ENCODE results near the gene SBF2.
"Not testable (repeated sequence)": the region's sequence is repeated elsewhere in the genome, so short reads cannot be mapped to it uniquely, and the experiment has no call there.

The SBF2 gene

DNA sequence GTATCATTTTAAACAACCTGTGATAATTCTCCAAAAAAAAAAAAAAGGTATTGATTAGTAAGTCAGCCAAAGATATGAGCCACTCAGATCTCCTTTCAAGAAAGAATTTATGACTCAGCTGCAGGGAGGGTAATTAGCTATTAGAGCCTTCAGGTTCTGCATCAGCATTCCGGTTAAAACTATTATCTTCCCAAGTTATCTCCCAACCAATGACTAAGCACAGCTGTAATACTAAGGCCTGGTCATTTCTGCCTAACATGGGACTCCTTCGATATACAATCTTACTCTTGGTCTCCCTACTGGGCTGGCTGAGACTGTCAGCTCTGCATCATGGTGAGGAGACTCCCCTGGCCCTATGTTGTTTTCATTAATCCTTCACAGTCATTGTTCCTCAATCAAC is 60.4 kb downstream of the SBF2 start:
- Mint-ChIP-seq H3K4me3 (no peak overlapping the region), H3K4me1 (ENCODE audit: low read depth) (no peaks in the 10 kb centered on the region), H3K27me3 (no peaks in the 10 kb centered on the region), H3K9me3 (peaks cover 2% of the 10 kb centered on the region), H3K36me3 (ENCODE audit: low read depth) (no peaks in the 10 kb centered on the region), H3K27ac (no peak overlapping the region)
- DNase-seq, result no peak

DNA sequence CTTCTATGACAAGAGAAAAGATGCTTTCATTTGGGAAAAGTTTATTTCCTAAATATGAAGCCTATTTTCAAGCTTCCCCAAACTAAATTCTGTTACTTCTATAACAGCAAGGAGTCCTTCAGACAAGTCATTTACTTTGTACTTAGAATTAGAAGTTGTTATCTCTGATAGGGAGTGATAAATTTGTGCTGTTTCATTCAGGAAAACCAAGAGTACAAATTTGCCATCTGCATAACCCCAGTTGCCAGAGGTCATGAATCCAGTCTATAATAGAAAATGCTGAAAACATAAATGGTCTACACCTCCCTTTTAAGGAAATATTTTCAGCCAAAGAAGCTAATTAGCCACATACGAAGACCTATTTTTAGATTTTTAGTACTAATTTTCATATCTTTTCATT is 61.3 kb downstream of the SBF2 start:
- Mint-ChIP-seq H3K36me3 (ENCODE audit: low read depth) (no peaks in the 10 kb centered on the region), H3K27ac (no peak overlapping the region), H3K9me3 (peaks cover 2% of the 10 kb centered on the region), H3K4me1 (ENCODE audit: low read depth) (no peaks in the 10 kb centered on the region), H3K27me3 (no peaks in the 10 kb centered on the region), H3K4me3 (no peak overlapping the region)
- DNase-seq, result no peak

DNA sequence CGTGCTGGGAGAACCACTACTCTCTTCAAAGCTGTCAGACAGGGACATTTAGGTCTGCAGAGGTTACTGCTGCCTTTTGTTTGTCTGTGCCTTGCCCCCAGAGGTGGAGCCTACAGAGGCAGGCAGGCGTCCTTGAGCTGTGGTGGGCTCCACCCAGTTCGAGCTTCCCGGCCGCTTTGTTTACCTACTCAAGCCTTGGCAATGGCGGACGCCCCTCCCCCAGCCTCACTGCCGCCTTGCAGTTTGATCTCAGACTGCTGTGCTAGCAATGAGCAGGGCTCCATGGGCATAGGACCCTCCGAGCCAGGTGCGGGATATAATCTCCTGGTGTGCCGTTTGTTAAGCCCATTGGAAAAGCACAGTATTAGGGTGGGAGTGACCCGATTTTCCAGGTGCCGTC is 62.2 kb downstream of the SBF2 start:
- not testable (repeated sequence) for DNase-seq; H3K9me3 Mint-ChIP-seq; H3K4me1 Mint-ChIP-seq (ENCODE audit: low read depth); H3K4me3 Mint-ChIP-seq; H3K27me3 Mint-ChIP-seq; H3K27ac Mint-ChIP-seq; H3K36me3 Mint-ChIP-seq (ENCODE audit: low read depth)

DNA sequence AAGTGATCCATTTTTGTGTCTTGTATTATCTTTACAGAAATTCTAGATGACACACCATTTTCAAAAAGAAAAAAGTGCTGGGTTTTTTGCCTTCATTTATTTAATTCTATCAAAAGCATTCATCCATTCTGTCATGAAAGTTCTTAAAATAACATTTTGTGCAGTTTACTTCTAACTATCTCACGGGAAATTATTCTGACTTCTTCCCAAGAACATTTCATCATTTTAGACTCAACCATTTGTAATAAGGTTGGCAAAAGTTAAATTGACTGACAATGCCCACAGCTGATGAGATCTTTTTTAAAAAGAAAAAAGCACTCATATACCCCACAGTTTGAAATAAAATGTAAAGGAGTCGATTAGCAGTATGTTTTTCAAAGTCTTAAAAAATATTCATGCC is 68.5 kb downstream of the SBF2 start:
- no peak for DNase-seq
- Mint-ChIP-seq H3K27me3 (no peaks in the 10 kb centered on the region), H3K9me3 (no peaks in the 10 kb centered on the region), H3K4me3 (no peak overlapping the region), H3K36me3 (ENCODE audit: low read depth) (no peaks in the 10 kb centered on the region), H3K4me1 (ENCODE audit: low read depth) (peaks cover 1% of the 10 kb centered on the region), H3K27ac (no peak overlapping the region)

DNA sequence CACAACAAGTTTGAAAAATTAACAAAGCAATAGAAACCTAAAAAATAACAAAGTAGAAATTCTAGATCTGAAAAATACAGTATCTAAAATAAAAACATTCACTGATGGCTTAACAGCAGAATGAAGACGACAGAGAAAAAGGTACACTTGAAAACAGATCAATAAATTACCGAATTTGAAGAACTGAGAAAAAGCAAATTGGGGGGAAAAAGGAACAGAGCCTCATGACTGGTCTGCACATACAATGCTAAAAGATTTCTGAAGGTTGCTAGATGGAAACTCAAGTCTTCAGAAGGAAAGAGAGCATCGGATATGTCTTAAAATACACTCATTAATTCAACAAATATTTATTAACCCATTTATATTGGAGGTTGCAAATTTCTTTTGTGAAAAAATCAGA is 71.6 kb downstream of the SBF2 start:
- no peaks in the 10 kb centered on the region for H3K36me3 Mint-ChIP-seq (ENCODE audit: low read depth)
- no peaks in the 10 kb centered on the region for H3K27me3 Mint-ChIP-seq
- no peak overlapping the region for H3K4me3 Mint-ChIP-seq
- DNase-seq, result no peak
- no peak overlapping the region for H3K27ac Mint-ChIP-seq
- H3K4me1 Mint-ChIP-seq (ENCODE audit: low read depth), result peaks cover 1% of the 10 kb centered on the region
- no peaks in the 10 kb centered on the region for H3K9me3 Mint-ChIP-seq

DNA sequence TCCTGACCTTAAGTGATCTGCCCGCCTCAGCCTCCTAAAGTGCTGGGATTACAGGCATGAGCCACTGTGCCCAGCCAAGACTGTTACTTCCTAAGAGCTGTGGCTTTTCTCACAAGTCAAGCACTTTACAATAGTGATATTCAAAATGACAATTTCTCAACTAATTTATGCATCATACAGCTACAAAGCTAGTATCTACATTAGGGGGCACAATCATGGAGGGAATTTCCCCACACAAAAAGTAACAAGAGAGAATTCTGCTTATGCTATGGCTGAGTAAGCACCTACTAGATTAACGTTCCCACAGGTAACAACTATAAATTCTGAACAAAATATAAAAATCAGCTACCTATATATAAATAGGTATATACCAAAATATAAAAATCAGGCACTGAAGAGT is 72.7 kb downstream of the SBF2 start:
- Mint-ChIP-seq H3K36me3 (ENCODE audit: low read depth) (no peaks in the 10 kb centered on the region), H3K4me1 (ENCODE audit: low read depth) (peaks cover 1% of the 10 kb centered on the region)

DNA sequence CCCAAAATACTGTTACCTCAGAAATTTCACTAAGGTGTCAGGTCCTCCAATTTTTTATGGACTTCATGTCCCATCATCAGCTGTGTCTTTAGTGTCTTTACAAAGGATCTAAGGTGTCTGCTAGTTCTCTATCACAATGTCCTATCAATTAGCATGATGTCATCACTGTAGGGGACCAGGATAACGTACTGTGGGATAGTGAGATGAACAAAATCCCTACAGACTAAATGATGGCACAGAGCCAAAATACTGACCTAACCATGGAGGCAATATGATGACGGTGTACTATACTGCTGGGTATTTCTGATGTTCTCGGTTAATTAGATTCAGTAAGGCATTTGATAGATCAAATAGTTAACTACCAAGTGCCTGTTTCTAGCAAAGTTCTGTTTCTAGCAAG is 82.5 kb downstream of the SBF2 start:
- Mint-ChIP-seq H3K27ac (no peak overlapping the region), H3K4me3 (no peak overlapping the region), H3K36me3 (ENCODE audit: low read depth) (no peaks in the 10 kb centered on the region), H3K27me3 (peaks cover 7% of the 10 kb centered on the region), H3K4me1 (ENCODE audit: low read depth) (peaks cover 7% of the 10 kb centered on the region), H3K9me3 (no peaks in the 10 kb centered on the region)
- no peak for DNase-seq

More for the DNA sequence above, 72.7 kb downstream of the SBF2 start:
- H3K27ac Mint-ChIP-seq, result no peak overlapping the region
- no peaks in the 10 kb centered on the region for H3K9me3 Mint-ChIP-seq
- H3K4me3 Mint-ChIP-seq, result no peak overlapping the region
- no peak for DNase-seq
- H3K27me3 Mint-ChIP-seq, result no peaks in the 10 kb centered on the region

DNA sequence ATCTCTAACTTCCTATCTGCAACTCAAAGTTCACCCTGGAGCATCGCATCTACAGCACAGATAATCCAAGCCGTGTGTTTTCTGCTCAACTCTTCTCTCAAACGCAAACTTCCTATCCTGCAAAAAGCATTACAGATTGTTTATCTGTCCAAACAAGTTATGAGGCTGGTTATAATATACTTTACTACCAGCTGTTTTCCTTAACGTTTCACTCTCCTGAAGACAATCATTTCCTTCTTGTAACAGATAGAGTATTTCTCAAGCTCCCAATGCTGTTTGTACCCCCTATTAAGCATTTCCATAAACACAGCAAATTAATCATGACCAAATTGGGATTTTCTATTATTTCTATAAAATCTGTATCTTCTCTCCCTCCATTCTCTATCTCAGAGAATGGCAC is 84.7 kb downstream of the SBF2 start:
- Mint-ChIP-seq H3K27me3 (peaks cover 7% of the 10 kb centered on the region), H3K36me3 (ENCODE audit: low read depth) (no peaks in the 10 kb centered on the region), H3K9me3 (peaks cover 3% of the 10 kb centered on the region), H3K4me1 (ENCODE audit: low read depth) (no peaks in the 10 kb centered on the region), H3K4me3 (no peak overlapping the region), H3K27ac (no peak overlapping the region)
- no peak for DNase-seq

DNA sequence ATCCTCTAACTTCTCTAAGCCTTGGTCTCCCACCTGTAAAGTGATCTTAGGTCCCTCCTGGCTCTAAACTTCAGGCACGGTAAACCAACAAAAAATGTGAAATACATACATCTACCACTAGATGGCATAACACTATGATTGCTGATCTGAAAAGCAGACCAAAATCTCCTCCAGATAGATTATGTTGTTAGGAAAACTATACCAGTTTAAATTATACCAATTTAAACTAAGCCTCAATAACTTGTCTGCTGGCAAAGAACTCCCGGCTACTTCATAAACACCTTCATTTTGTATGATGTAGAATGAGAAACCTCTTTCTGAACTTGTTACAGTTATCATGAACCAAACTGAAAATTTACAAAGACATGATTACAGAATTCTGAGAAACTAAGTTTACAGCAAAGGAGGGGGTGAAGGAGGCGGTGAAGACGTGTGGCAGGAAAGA is 85.9 kb downstream of the SBF2 start:
- Mint-ChIP-seq H3K4me3 (no peak overlapping the region), H3K4me1 (ENCODE audit: low read depth) (no peaks in the 10 kb centered on the region), H3K27ac (no peak overlapping the region), H3K36me3 (ENCODE audit: low read depth) (no peaks in the 10 kb centered on the region), H3K9me3 (peaks cover 8% of the 10 kb centered on the region), H3K27me3 (no peaks in the 10 kb centered on the region)
- DNase-seq, result no peak

DNA sequence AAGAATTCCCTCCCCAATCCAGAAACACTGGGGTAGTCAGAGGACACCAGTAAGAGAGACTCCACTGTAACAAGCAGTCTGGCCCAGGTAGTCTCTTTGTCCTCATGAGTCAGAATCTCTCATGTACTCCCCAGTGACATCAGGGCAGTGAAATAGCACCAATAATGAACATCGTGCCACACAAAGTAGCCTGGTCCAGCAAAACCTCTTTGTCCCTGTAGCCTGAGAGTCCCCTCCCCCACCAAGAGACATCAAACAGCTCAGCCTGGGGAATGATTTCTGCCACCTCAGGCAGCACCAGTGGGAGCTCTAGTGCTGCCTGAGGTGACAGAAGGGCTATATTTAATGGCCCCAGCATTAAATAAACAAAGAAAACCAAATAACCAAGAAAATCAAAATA is 88.1 kb downstream of the SBF2 start:
- H3K27me3 Mint-ChIP-seq, result no peaks in the 10 kb centered on the region
- H3K4me3 Mint-ChIP-seq, result no peak overlapping the region
- DNase-seq, result no peak
- H3K36me3 Mint-ChIP-seq (ENCODE audit: low read depth), result peaks cover 2% of the 10 kb centered on the region
- no peaks in the 10 kb centered on the region for H3K4me1 Mint-ChIP-seq (ENCODE audit: low read depth)
- H3K9me3 Mint-ChIP-seq, result peaks cover 10% of the 10 kb centered on the region
- no peak overlapping the region for H3K27ac Mint-ChIP-seq

DNA sequence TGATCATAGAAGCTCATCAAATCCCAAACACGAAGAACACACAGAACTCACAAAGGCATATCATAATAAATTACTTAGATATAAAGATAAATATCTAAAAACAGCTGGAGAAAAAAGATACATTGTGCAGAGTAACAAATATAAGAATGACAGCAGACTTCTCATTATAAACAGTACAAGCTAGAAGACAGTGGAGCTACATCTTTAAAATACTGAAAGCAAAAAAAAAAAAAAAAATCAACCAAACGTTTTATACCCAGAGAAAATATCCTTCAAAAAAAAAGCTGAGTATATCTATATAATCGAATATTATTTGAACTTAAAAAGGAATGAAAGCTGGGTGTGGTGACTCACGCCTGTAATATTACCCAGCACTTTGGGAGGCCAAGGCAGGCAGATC is 90.0 kb downstream of the SBF2 start:
- no peak overlapping the region for H3K4me3 Mint-ChIP-seq
- peaks cover 2% of the 10 kb centered on the region for H3K36me3 Mint-ChIP-seq (ENCODE audit: low read depth)
- H3K9me3 Mint-ChIP-seq, result peaks cover 10% of the 10 kb centered on the region
- no peak for DNase-seq
- no peaks in the 10 kb centered on the region for H3K27me3 Mint-ChIP-seq
- no peak overlapping the region for H3K27ac Mint-ChIP-seq
- no peaks in the 10 kb centered on the region for H3K4me1 Mint-ChIP-seq (ENCODE audit: low read depth)

DNA sequence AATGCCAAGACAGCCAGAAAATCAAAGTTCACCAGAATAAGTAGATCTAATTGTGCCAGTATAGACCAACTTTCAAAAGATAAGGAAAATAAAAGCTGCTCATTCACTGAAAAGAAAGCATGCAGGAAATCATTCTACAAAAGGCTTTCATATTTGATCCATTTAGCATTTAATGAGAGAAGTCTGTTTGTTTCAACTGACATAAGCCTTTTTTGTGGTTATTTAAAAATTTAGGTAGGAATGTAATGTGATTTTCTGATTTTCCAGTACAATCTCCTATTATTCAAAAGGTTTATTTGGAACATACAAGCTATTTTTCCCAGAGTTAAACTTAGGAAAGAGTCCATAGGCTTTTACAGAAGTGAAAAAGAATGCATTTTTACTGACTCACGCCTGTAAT is 92.7 kb downstream of the SBF2 start:
- no peak for DNase-seq
- Mint-ChIP-seq H3K27me3 (no peaks in the 10 kb centered on the region), H3K4me1 (ENCODE audit: low read depth) (no peaks in the 10 kb centered on the region)

DNA sequence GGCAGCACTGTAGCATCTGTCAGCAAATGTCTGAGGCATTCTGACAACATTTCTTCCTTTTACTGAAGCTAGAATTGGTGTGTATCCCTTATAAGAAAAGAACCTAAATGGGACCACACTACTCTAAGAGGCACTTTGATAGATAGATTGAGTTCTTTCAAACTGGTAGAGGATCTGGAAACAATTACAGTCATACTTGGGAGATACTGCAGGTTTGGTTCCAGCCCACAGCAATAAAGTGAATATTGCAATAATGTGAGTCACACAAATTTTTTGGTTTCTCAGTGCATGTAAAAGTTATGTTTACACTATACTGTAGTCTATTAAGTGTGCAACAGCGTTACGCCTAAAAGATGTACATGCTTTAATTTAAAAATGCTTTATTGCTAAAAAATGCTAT is 96.9 kb downstream of the SBF2 start:
- H3K4me1 Mint-ChIP-seq (ENCODE audit: low read depth), result no peaks in the 10 kb centered on the region

More for the DNA sequence above, 92.7 kb downstream of the SBF2 start:
- Mint-ChIP-seq H3K36me3 (ENCODE audit: low read depth) (peaks cover 2% of the 10 kb centered on the region), H3K9me3 (peaks cover 10% of the 10 kb centered on the region), H3K27ac (no peak overlapping the region), H3K4me3 (no peak overlapping the region)

DNA sequence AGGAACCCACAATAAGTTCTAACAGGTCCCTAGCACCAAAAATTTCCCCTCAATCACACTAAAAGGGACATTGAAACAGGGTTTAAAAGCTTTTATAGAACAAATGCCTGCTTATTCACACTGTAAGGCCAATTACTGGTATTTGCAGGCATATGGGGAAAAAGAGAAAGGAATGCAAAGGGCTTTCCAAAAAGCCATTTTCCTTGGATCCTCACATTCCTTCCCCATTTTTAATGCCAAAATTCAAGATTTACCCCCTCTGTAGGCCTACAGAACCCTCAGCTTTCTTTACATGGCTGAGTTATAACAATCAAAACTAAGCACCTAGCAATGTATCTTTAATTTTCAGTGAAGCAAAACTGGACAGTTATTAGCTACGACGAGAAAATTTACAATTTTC is 102.0 kb downstream of the SBF2 start:
- H3K27ac Mint-ChIP-seq, result no peak overlapping the region

More for the DNA sequence above, 96.9 kb downstream of the SBF2 start:
- no peak for DNase-seq
- Mint-ChIP-seq H3K27ac (no peak overlapping the region), H3K27me3 (no peaks in the 10 kb centered on the region), H3K9me3 (no peaks in the 10 kb centered on the region), H3K36me3 (ENCODE audit: low read depth) (peaks cover 9% of the 10 kb centered on the region), H3K4me3 (no peak overlapping the region)

DNA sequence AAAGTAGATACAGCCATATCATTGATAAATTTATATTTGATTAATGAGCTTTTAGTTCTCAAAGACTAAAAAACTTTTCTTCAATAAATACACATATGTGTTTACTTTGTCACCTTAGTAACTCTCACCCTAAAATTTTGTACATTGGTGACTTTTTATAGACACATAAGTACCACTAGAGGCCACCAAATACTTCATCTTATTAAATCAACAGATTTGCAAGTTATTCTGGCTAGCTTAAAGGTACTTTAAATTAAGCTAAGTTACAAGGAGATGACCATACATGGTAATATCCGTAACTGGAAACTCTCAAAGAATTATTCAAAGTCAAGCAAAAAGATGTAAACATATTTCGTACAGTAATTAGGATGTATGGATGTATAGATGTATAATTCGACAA is 112.2 kb downstream of the SBF2 start:
- no peak for DNase-seq
- no peaks in the 10 kb centered on the region for H3K27me3 Mint-ChIP-seq
- no peak overlapping the region for H3K4me3 Mint-ChIP-seq
- no peaks in the 10 kb centered on the region for H3K36me3 Mint-ChIP-seq (ENCODE audit: low read depth)
- no peaks in the 10 kb centered on the region for H3K9me3 Mint-ChIP-seq
- no peak overlapping the region for H3K27ac Mint-ChIP-seq
- no peaks in the 10 kb centered on the region for H3K4me1 Mint-ChIP-seq (ENCODE audit: low read depth)

More for the DNA sequence above, 102.0 kb downstream of the SBF2 start:
- Mint-ChIP-seq H3K36me3 (ENCODE audit: low read depth) (peaks cover 8% of the 10 kb centered on the region), H3K9me3 (no peaks in the 10 kb centered on the region), H3K4me3 (no peak overlapping the region), H3K27me3 (no peaks in the 10 kb centered on the region), H3K4me1 (ENCODE audit: low read depth) (no peaks in the 10 kb centered on the region)
- no peak for DNase-seq

DNA sequence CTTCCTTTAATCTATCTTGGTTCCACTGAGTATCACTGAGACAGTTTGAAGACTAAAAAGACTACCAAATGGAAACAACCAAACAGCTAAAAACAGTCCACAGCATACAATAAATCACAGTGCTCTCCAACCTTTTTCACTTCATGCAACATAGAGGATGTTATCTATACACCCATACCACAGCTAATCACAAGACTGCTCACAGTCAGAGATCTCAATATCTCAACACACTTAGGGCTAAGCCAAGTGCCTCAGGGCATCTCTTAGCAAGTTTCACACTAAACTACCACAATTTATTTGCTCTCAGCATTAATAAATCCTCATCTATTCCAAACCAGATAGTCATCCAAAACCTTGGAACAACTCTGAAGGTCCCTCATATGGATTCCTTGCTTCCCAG is 129.4 kb downstream of the SBF2 start:
- DNase-seq, result no peak
- H3K4me1 Mint-ChIP-seq (ENCODE audit: low read depth), result peaks cover 6% of the 10 kb centered on the region
- peaks cover 3% of the 10 kb centered on the region for H3K36me3 Mint-ChIP-seq (ENCODE audit: low read depth)
- H3K27ac Mint-ChIP-seq, result no peak overlapping the region
- H3K4me3 Mint-ChIP-seq, result no peak overlapping the region
- H3K27me3 Mint-ChIP-seq, result no peaks in the 10 kb centered on the region
- H3K9me3 Mint-ChIP-seq, result no peaks in the 10 kb centered on the region

Data from activated T-cell treated with anti-CD3 and anti-CD28 coated beads, Interleukin-2, amount 50 U/mL, for 24 hours (primary cell).